HEK293 (cell line): ENCODE data around the gene BMERB1.
A peak's percentile ranks its signal among the peaks of the same experiment; 100 is the strongest.

Experiments used
- CTCF ChIA-PET: fragments of 350-600 bp; formaldehyde crosslinking; extraction: SDS; loops from one replicate; lab custom pipeline; 2021; ENCODE audit warnings: antibody characterized with exemption; lab: Yijun Ruan, JAX
- POLR2A ChIA-PET: fragments of 300-600 bp; formaldehyde crosslinking; extraction: SDS; loops from one replicate; lab custom pipeline; 2020; ENCODE audit warnings: antibody characterized with exemption, inconsistent platforms; lab: Yijun Ruan, JAX
- H3K27ac ChIP-seq: fragments of 200-500 bp; sonication (Bioruptor generic); 2 replicates; pipeline ENCODE4 v1.5.1; 2014; ENCODE audit warnings: low read depth, low read length, control low read depth, inconsistent platforms; ENCODE audit errors: extremely low read depth
- H3K36me3 ChIP-seq, 2 experiments: fragments of 200-500 bp in 1 of 2; sonication (Bioruptor generic) in 1 of 2; 1 replicate in 1 of 2; 2 replicates in 1 of 2; pipeline ENCODE4 v1.5.1; 2014 to 2017; ENCODE audit warnings: inconsistent platforms in 2 of 2, low read length in 2 of 2; ENCODE audit not compliant: control insufficient read depth in 2 of 2, insufficient read depth in 1 of 2
- H3K4me1 ChIP-seq: fragments of 200-500 bp; sonication (Bioruptor generic); 2 replicates; pipeline ENCODE4 v1.5.1; 2014; ENCODE audit warnings: mild to moderate bottlenecking, low read length, inconsistent platforms; ENCODE audit not compliant: control insufficient read depth, insufficient read depth
- H3K4me3 ChIP-seq: 2 replicates; pipeline ENCODE4 v1.5.1; 2011; ENCODE audit warnings: low read depth, mild to moderate bottlenecking, control low read depth, low read length, moderate library complexity
- H3K9me3 ChIP-seq: fragments of 200-500 bp; sonication (Bioruptor generic); 2 replicates; pipeline ENCODE4 v1.5.1; 2014; ENCODE audit warnings: low read depth, low read length, inconsistent platforms; ENCODE audit not compliant: control insufficient read depth, insufficient read depth
- ATF2 ChIP-seq: fragments of 450-650 bp; formaldehyde crosslinking; IDR thresholded peaks from 2 replicates; pipeline ENCODE4 v1.5.1; 2016; ENCODE audit warnings: missing biosample characterization, missing genetic modification characterization, low read depth
- CTCF ChIP-seq: fragments of 450-650 bp; formaldehyde crosslinking; IDR thresholded peaks from 2 replicates; pipeline ENCODE4 v1.5.1; 2016; ENCODE audit warnings: missing biosample characterization, missing genetic modification characterization
- GLIS1 ChIP-seq: fragments of 450-650 bp; formaldehyde crosslinking; IDR thresholded peaks from 2 replicates; pipeline ENCODE4 v1.5.1; 2016; ENCODE audit warnings: missing biosample characterization, missing genetic modification characterization
- PATZ1 ChIP-seq: fragments of 450-650 bp; formaldehyde crosslinking; IDR thresholded peaks from 2 replicates; pipeline ENCODE4 v1.5.1; 2016; ENCODE audit warnings: missing biosample characterization, missing genetic modification characterization
- PRDM2 ChIP-seq: fragments of 450-650 bp; formaldehyde crosslinking; IDR thresholded peaks from 2 replicates; pipeline ENCODE4 v1.5.1; 2016; ENCODE audit warnings: missing biosample characterization, missing genetic modification characterization, borderline replicate concordance
- SCRT1 ChIP-seq: fragments of 450-650 bp; formaldehyde crosslinking; IDR thresholded peaks from 2 replicates; pipeline ENCODE4 v1.5.1; 2016; ENCODE audit warnings: missing biosample characterization, missing genetic modification characterization, borderline replicate concordance
- WT1 ChIP-seq: fragments of 450-650 bp; formaldehyde crosslinking; IDR thresholded peaks from 2 replicates; pipeline ENCODE4 v1.5.1; 2016; ENCODE audit warnings: missing biosample characterization, missing genetic modification characterization
- ZBTB44 ChIP-seq: fragments of 450-650 bp; IDR thresholded peaks from 2 replicates; pipeline ENCODE4 v1.5.1; 2018; ENCODE audit warnings: missing biosample characterization, mild to moderate bottlenecking, missing genetic modification characterization
- ZEB2 ChIP-seq: fragments of 450-650 bp; formaldehyde crosslinking; IDR thresholded peaks from 2 replicates; pipeline ENCODE4 v1.5.1; 2016; ENCODE audit warnings: missing biosample characterization, missing genetic modification characterization
- ZIC2 ChIP-seq: fragments of 450-650 bp; formaldehyde crosslinking; IDR thresholded peaks from 2 replicates; pipeline ENCODE4 v1.5.1; 2016; ENCODE audit warnings: missing biosample characterization, missing genetic modification characterization
- ZNF184 ChIP-seq: fragments of 450-650 bp; IDR thresholded peaks from 2 replicates; pipeline ENCODE4 v1.5.1; 2018; ENCODE audit warnings: missing biosample characterization, mild to moderate bottlenecking, missing genetic modification characterization
- ZNF335 ChIP-seq: fragments of 450-650 bp; formaldehyde crosslinking; conservative IDR thresholded peaks from 2 replicates; pipeline ENCODE4 v1.5.1; 2016; ENCODE audit warnings: missing biosample characterization, missing genetic modification characterization
- ZNF398 ChIP-seq: fragments of 450-650 bp; formaldehyde crosslinking; IDR thresholded peaks from 2 replicates; pipeline ENCODE4 v1.5.1; 2017; ENCODE audit warnings: missing biosample characterization, missing genetic modification characterization
- ZNF426 ChIP-seq: fragments of 450-650 bp; formaldehyde crosslinking; IDR thresholded peaks from 2 replicates; pipeline ENCODE4 v1.5.1; 2017; ENCODE audit warnings: missing biosample characterization, missing genetic modification characterization, mild to moderate bottlenecking, inconsistent platforms, moderate library complexity
- ZNF610 ChIP-seq: fragments of 450-650 bp; formaldehyde crosslinking; IDR thresholded peaks from 2 replicates; pipeline ENCODE4 v1.5.1; 2016; ENCODE audit warnings: missing biosample characterization, missing genetic modification characterization, borderline replicate concordance
- ZNF747 ChIP-seq: fragments of 450-650 bp; formaldehyde crosslinking; IDR thresholded peaks from 2 replicates; pipeline ENCODE4 v1.5.1; 2016; ENCODE audit warnings: missing biosample characterization, missing genetic modification characterization

Gene BMERB1

GRCh38 chr16:15539197-15539596, 104.8 kb downstream of the BMERB1 start:
- ChIA-PET POLR2A (interaction anchor here (1.1 kb wide), 1 partner anchor 9 kb away, joined by 4 read pairs; no protein-coding TSS in a partner anchor), CTCF (interaction anchor here (1.2 to 1.4 kb wide), 2 partner anchors 9 to 12 kb away, joined by 4 to 6 read pairs; no protein-coding TSS in a partner anchor)
- TF ChIP-seq ZNF184 (tag by site-specific recombination) (no peak), PATZ1 (tag by site-specific recombination) (no peak), ZNF426 (tag by site-specific recombination) (no peak), SCRT1 (tag by site-specific recombination) (peak; percentile 40; the same call in 1 of the 2 replicates), CTCF (tag by site-specific recombination) (peak; percentile 31; the same call in 1 of the 2 replicates), ZBTB44 (tag by site-specific recombination) (0 out of 2 replicates have a peak, but pooled peaks have one; percentile 20), ZNF610 (tag by site-specific recombination) (peak; percentile 64; the same call in 1 of the 2 replicates), ATF2 (tag by site-specific recombination) (no peak), ZNF747 (no peak), ZIC2 (tag by site-specific recombination) (peak; percentile 58; the same call in 1 of the 2 replicates), ZEB2 (tag by site-specific recombination) (no peak), WT1 (tag by site-specific recombination) (no peak), PRDM2 (no peak), GLIS1 (tag by site-specific recombination) (no peak; the same call in 1 of the 2 replicates), ZNF398 (tag by site-specific recombination) (0 out of 2 replicates have a peak, but pooled peaks have one; percentile 14), ZNF335 (tag by site-specific recombination) (0 out of 2 replicates have a peak, but pooled peaks have one; percentile 24)
- Histone ChIP-seq H3K27ac (no peak overlapping the region), H3K36me3 (no peaks in the 10 kb centered on the region), H3K9me3 (no peaks in the 10 kb centered on the region), H3K4me1 (no peaks in the 10 kb centered on the region), H3K4me3 (no peak overlapping the region)
